CD4-positive, alpha-beta memory T cell (primary cell): ENCODE measurements around the gene IQGAP2. TPM values are rescaled to one million over a fixed set of nuclear protein-coding genes. Genes with fewer than 3 reads are reported as not detected.
"Not testable (repeated sequence)": the region's sequence is repeated elsewhere in the genome, so short reads cannot be mapped to it uniquely, and the experiment has no call there.

Experiments used
- CTCF ChIA-PET: fragments of 350-600 bp; sonication (Branson Sonifier 250); formaldehyde crosslinking; loops from one replicate; lab custom pipeline; 2021; ENCODE audit warnings: inconsistent platforms; ENCODE audit not compliant: partially characterized antibody; lab: Charles Lee
- POLR2A ChIA-PET: fragments of 350-600 bp; sonication (Branson Sonifier 250); formaldehyde crosslinking; loops from one replicate; lab custom pipeline; 2021; ENCODE audit not compliant: partially characterized antibody; lab: Charles Lee
- DNase-seq, 5 donors: peaks; one replicate each; pipeline versions ENCODE4 v3.0.0 to v3.0.0-alpha.2; 2020 to 2022; ENCODE audit warnings: mixed read lengths in 1 of 5
- H3K27ac ChIP-seq: one replicate; pipeline ENCODE4 v1.7.0; 2013; ENCODE audit warnings: low read depth, low read length
- H3K27me3 ChIP-seq: 2 replicates; pipeline ENCODE4 v1.7.0; 2013; ENCODE audit warnings: mild to moderate bottlenecking, low read length, moderate library complexity; ENCODE audit not compliant: insufficient read depth
- H3K36me3 ChIP-seq: 2 replicates; pipeline ENCODE4 v1.7.0; 2013; ENCODE audit warnings: mild to moderate bottlenecking, low read length, moderate library complexity; ENCODE audit not compliant: insufficient read depth
- H3K4me1 ChIP-seq: 2 replicates; pipeline ENCODE4 v1.7.0; 2013; ENCODE audit warnings: mild to moderate bottlenecking, low read length, moderate library complexity; ENCODE audit not compliant: insufficient read depth
- H3K4me3 ChIP-seq, 2 donors: one replicate each; pipeline ENCODE4 v1.7.0; 2013; ENCODE audit warnings: low read length in 2 of 2, mild to moderate bottlenecking in 1 of 2
- H3K9me3 ChIP-seq, 2 donors: one replicate each; pipeline ENCODE4 v1.7.0; 2013; ENCODE audit warnings: low read length in 2 of 2, control low read depth in 1 of 2; ENCODE audit not compliant: control insufficient read depth in 1 of 2
- H3K27ac Mint-ChIP-seq, 7 donors: one replicate each; pipeline ENCODE4 v1.8.0; 2020 to 2021; ENCODE audit warnings: mixed read lengths in 7 of 7, mild to moderate bottlenecking in 6 of 7, inconsistent platforms in 3 of 7, moderate library complexity in 3 of 7
- H3K27me3 Mint-ChIP-seq, 2 donors: one replicate each; pipeline ENCODE4 v1.8.0; 2020 to 2021; ENCODE audit warnings: mixed read lengths in 2 of 2
- H3K36me3 Mint-ChIP-seq, 2 donors: one replicate each; pipeline ENCODE4 v1.8.0; 2020 to 2021; ENCODE audit warnings: mixed read lengths in 2 of 2, inconsistent platforms in 1 of 2, mild to moderate bottlenecking in 1 of 2
- H3K4me1 Mint-ChIP-seq, 4 donors: one replicate each; pipeline ENCODE4 v1.8.0; 2020 to 2021; ENCODE audit warnings: mixed read lengths in 4 of 4, mild to moderate bottlenecking in 1 of 4
- H3K4me3 Mint-ChIP-seq, 8 donors: one replicate each; pipeline ENCODE4 v1.8.0; 2020 to 2021; ENCODE audit warnings: mixed read lengths in 8 of 8, mild to moderate bottlenecking in 7 of 8, moderate library complexity in 6 of 8, inconsistent platforms in 3 of 8
- H3K9me3 Mint-ChIP-seq, 8 donors: one replicate each; pipeline ENCODE4 v1.8.0; 2020 to 2021; ENCODE audit warnings: mixed read lengths in 8 of 8, mild to moderate bottlenecking in 5 of 8, inconsistent platforms in 3 of 8, moderate library complexity in 1 of 8
- intact Hi-C: fragments of 100-400 bp; cut with micrococcal nuclease; formaldehyde crosslinking; loops from one replicate; pipeline ENCODE4 v1.15.1; 2023
- polyA plus RNA-seq, 2 donors: library from polyadenylated mRNA; unstranded; fragments of 300-500 nt; fragmentation: Illumina TruSeq; gene quantifications; one replicate each; pipeline ENCODE4 v1.2.3, GENCODE V29; 2021
- total RNA-seq, 2 experiments: library from RNA; stranded (reverse); gene quantifications; one replicate each; pipeline ENCODE4 v1.2.3, GENCODE V29; 2021

IQGAP2 gene
- total and polyA plus RNA-seq, 4 experiments from 2014 or later: 24.7 to 126 (median 98.5) TPM

DNA sequence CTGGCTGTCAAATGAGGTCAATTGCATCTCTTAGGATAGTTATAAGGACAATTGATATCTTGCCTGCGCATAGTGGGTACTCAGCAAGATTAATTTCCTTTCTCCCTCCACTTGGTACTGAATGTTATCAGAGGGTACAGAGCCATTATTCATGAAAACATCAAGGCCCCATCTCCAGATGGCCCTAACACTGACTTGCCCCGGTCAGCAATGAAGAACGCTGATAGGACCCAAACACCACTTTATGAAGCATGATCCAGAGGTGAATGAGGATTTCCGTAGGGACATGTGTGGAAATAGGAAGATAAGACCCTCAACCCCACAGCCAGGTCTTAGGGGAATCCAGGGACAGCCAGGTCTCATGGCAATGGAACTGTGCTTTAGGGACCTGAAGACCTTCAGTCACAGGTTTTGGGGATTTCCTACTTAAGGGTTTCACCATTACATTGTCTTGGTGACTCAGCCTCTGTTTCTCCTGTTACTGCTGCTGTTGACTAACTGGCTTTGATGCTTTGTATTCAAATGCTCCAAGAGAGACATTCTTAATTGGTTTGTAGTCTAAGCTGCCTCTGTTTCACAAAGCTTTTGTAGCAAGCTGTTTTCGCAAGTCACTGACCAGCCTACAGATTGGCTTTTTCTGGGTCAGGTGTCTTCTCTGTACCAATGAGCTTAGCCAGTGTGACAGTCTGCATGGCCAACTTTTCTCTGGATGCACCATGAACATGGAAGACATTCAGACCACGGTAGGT is 35.3 kb upstream of the IQGAP2 start:
- Histone ChIP-seq H3K4me1 (no peaks in the 10 kb centered on the region), H3K27me3 (no peaks in the 10 kb centered on the region), H3K9me3 (no peaks in the 10 kb centered on the region), H3K4me3 (no peak overlapping the region), H3K36me3 (no peaks in the 10 kb centered on the region), H3K27ac (no peak overlapping the region)
- H3K27me3 Mint-ChIP-seq: no peaks in the 10 kb centered on the region
- peaks cover 0 to 1% (median 0%) of the 10 kb centered on the region in 8 donors for H3K9me3 Mint-ChIP-seq
- ChIA-PET POLR2A (no interaction called here), CTCF (interaction anchor here (1.3 kb wide), 1 partner anchor 13 kb away, joined by 4 read pairs; no protein-coding TSS in a partner anchor)
- no peak for DNase-seq
- peaks cover 1 to 5% (median 4%) of the 10 kb centered on the region in 4 donors for H3K4me1 Mint-ChIP-seq
- no peak overlapping the region for H3K4me3 Mint-ChIP-seq
- intact Hi-C loops: no loop called here
- peak overlapping the region in 1 of 7 donors; percentile 71 for H3K27ac Mint-ChIP-seq
- no peaks in the 10 kb centered on the region for H3K36me3 Mint-ChIP-seq

DNA sequence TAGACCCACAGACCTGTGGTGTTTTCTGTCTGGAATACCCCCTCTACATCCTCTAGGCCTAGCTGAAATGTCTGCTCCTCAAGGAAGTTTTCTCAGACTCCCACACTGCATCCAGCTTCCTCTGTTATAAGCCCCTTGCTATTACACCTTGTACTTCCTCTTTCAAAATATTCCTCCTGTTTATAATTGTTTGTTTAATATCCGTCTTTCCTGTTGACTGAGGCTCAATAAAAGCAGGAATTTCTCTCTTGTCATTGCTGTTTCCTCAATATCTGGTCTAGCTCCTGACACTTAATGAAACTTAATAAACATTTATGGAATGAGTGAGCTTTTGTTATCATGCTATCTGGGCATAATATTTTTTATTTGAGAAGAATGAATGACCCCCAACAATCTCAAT is 34.1 kb upstream of the IQGAP2 start:
- Mint-ChIP-seq H3K9me3 (peaks cover 0 to 5% (median 0%) of the 10 kb centered on the region in 8 donors), H3K36me3 (no peaks in the 10 kb centered on the region), H3K27ac (peak overlapping the region in 1 of 7 donors; percentile 75), H3K4me3 (no peak overlapping the region), H3K4me1 (peaks cover 1 to 5% (median 2%) of the 10 kb centered on the region in 4 donors), H3K27me3 (no peaks in the 10 kb centered on the region)
- ChIA-PET CTCF (interaction anchor here (0.9 to 1.3 kb wide), 2 partner anchors 12 to 18 kb away, joined by 3 to 4 read pairs; no protein-coding TSS in a partner anchor), POLR2A (interaction anchor here (0.6 to 0.7 kb wide), 2 partner anchors 26 to 269 kb away, joined by 3 read pairs; no protein-coding TSS in a partner anchor)
- no peak overlapping the region for H3K4me3 ChIP-seq
- H3K9me3 ChIP-seq: no peaks in the 10 kb centered on the region
- no peaks in the 10 kb centered on the region for H3K4me1 ChIP-seq
- no peak for DNase-seq
- H3K36me3 ChIP-seq: no peaks in the 10 kb centered on the region
- no peak overlapping the region for H3K27ac ChIP-seq
- H3K27me3 ChIP-seq: no peaks in the 10 kb centered on the region
- intact Hi-C loops: no loop called here

DNA sequence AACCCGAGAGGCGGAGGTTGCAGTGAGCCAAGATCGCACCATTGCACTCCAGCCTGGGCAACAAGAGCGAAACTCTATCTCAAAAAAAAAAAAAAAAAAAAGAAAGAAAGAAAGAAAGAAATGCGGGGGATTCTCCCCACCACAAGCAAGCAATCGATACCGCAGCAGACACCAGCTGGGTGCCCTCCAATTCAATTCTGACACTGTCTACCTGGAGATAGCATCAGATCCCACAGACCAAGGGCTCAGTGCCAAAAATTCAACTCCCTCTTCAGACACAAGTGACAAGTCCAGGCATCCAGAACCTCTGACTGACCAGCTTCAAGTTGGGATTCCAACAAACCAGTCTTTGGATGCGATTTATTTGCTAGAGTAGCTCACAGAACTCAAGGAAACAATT is 33.4 kb upstream of the IQGAP2 start:
- H3K4me1 ChIP-seq, DNase-seq, H3K36me3 ChIP-seq, H3K27me3 Mint-ChIP-seq, H3K4me1 Mint-ChIP-seq, H3K36me3 Mint-ChIP-seq, H3K9me3 ChIP-seq, H3K27ac ChIP-seq, H3K27ac Mint-ChIP-seq, H3K4me3 Mint-ChIP-seq, H3K27me3 ChIP-seq, H3K4me3 ChIP-seq, H3K9me3 Mint-ChIP-seq, CTCF ChIA-PET, intact Hi-C loops: not testable (repeated sequence)
- POLR2A ChIA-PET: interaction anchor here (0.7 to 1.0 kb wide), 2 partner anchors 25 to 33 kb away, joined by 3 to 4 read pairs; partner anchors contain the start of gene IQGAP2

DNA sequence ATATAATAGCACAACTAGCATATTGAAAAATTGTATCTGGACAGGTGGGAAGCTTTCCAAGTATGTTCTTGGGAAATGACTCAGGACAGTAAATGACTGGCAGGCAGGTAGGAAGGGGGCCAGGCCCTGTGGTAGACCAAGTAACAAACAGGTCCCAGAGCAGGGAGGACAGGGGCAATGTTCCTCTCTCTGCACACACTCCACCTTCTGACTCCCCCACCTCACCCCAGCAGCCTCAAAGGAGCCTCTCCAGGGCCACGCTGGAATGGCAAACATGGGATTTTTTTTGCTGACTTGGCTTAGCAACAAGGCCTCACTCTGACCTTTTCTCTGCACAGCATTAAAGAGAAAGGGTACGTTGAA is 31.1 kb upstream of the IQGAP2 start:
- Histone ChIP-seq H3K4me1 (no peaks in the 10 kb centered on the region), H3K27me3 (no peaks in the 10 kb centered on the region), H3K9me3 (no peaks in the 10 kb centered on the region), H3K27ac (no peak overlapping the region), H3K4me3 (no peak overlapping the region), H3K36me3 (no peaks in the 10 kb centered on the region)
- POLR2A ChIA-PET: no interaction called here
- intact Hi-C loops: no loop called here
- Mint-ChIP-seq H3K27ac (no peak overlapping the region), H3K9me3 (peaks cover 0 to 5% (median 0%) of the 10 kb centered on the region in 8 donors), H3K27me3 (no peaks in the 10 kb centered on the region), H3K4me3 (no peak overlapping the region), H3K36me3 (no peaks in the 10 kb centered on the region), H3K4me1 (peaks cover 0 to 5% (median 4%) of the 10 kb centered on the region in 4 donors)
- CTCF ChIA-PET: no interaction called here
- no peak for DNase-seq

DNA sequence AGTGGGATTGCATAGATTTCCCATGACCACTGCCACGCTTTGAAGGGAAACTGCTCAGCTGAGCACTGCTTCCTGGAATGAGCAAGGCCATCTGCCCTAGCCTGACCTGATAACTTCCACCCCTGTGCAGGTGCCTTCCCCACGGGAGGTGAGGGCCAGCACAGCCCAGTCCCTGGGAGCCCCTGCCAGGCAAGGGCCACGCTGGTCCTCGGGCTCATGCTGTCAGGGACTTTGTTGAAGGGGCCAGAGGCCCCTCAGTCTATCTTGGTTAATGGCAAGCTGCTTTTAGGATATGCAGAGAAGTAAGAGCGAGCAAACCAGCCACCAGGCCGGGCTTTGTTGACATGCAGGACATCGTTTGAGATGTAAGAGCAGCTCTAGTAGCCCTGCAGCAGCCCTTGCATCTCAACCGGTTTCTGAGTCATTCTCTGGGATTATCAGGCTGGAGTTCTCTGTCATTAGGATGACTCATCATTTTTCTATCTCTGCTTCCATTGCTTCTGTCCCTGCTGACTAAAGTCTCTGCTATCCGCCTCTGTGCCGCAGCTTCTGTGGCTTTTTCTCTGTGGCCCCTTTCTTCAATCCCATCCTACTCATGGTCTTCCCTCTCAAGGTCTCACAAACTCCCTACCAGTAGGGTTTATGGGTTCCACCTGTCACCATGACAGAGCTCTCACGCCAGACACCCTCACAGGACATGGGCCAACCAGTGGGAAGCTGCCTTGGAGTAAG is 30.6 kb upstream of the IQGAP2 start:
- no peak overlapping the region for H3K27ac ChIP-seq
- no peaks in the 10 kb centered on the region for H3K9me3 ChIP-seq
- peak overlapping the region in 3 of 7 donors; percentile 18 to 26 (median 19) for H3K27ac Mint-ChIP-seq
- no peaks in the 10 kb centered on the region for H3K27me3 ChIP-seq
- no peaks in the 10 kb centered on the region for H3K4me1 ChIP-seq
- intact Hi-C loops: no loop called here
- H3K4me3 Mint-ChIP-seq: no peak overlapping the region
- CTCF ChIA-PET: interaction anchor here (0.7 to 1.0 kb wide), 2 partner anchors 11 to 41 kb away, joined by 3 read pairs; no protein-coding TSS in a partner anchor
- peaks cover 0 to 3% (median 0%) of the 10 kb centered on the region in 8 donors for H3K9me3 Mint-ChIP-seq
- DNase-seq: no peak
- no peaks in the 10 kb centered on the region for H3K36me3 ChIP-seq
- POLR2A ChIA-PET: no interaction called here
- H3K4me1 Mint-ChIP-seq: peaks cover 0 to 5% (median 4%) of the 10 kb centered on the region in 4 donors
- H3K36me3 Mint-ChIP-seq: no peaks in the 10 kb centered on the region
- H3K27me3 Mint-ChIP-seq: no peaks in the 10 kb centered on the region
- no peak overlapping the region for H3K4me3 ChIP-seq

DNA sequence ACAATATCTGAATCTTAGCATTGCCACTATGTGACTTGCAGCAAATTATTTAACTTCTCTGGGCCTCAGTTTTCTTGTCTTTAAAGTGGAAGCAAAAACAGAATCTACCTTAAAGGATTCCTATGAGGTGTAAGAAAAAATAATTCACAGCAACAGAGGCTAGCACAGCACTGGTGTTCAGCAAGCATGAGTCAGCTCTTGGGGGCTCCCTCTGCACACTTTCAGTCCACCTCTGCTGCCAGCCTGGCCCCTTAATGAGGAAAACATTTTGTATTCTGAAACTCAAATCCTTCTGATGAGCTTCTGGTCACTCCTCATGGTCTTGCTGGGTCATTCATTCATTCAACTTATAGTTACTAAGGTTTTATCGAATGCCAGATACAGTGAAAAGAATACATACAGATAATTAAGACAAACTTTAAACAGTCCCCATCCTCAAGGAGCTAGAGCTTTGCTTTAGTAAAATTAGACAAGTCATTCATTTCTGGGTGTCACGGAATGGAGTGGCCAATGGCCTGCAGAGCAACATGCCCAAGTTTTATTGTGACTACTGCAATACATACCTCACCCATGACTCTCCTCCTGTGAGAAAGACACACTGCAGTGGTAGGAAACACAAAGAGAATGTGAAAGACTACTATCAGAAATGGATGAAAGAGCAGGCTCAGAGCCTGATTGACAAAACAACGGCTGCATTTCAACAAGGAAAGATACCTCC is 26.8 kb upstream of the IQGAP2 start:
- Mint-ChIP-seq H3K27me3 (no peaks in the 10 kb centered on the region), H3K27ac (peak overlapping the region in 2 of 7 donors; percentile 8 to 19), H3K36me3 (no peaks in the 10 kb centered on the region), H3K4me3 (no peak overlapping the region), H3K9me3 (peaks cover 0 to 3% (median 0%) of the 10 kb centered on the region in 8 donors), H3K4me1 (peaks cover 18 to 35% (median 26%) of the 10 kb centered on the region in 4 donors)
- POLR2A ChIA-PET: interaction anchor here (1.3 kb wide), 1 partner anchor 50 kb away, joined by 5 read pairs; no protein-coding TSS in a partner anchor
- peaks cover 18% of the 10 kb centered on the region for H3K4me1 ChIP-seq
- intact Hi-C loops: no loop called here
- H3K27ac ChIP-seq: no peak overlapping the region
- H3K4me3 ChIP-seq: no peak overlapping the region
- no peaks in the 10 kb centered on the region for H3K9me3 ChIP-seq
- CTCF ChIA-PET: interaction anchor here (0.7 to 1.4 kb wide), 3 partner anchors 25 to 44 kb away, joined by 3 read pairs; no protein-coding TSS in a partner anchor
- no peaks in the 10 kb centered on the region for H3K27me3 ChIP-seq
- no peaks in the 10 kb centered on the region for H3K36me3 ChIP-seq
- DNase-seq: no peak
